ENCODE results near the gene S100PBP. TPM values are rescaled to one million over a fixed set of nuclear protein-coding genes. Genes with fewer than 3 reads are reported as not detected.

Gene S100PBP
- total and polyA plus RNA-seq, 10 donors: 15.5 to 76.3 (median 52.0) TPM

DNA sequence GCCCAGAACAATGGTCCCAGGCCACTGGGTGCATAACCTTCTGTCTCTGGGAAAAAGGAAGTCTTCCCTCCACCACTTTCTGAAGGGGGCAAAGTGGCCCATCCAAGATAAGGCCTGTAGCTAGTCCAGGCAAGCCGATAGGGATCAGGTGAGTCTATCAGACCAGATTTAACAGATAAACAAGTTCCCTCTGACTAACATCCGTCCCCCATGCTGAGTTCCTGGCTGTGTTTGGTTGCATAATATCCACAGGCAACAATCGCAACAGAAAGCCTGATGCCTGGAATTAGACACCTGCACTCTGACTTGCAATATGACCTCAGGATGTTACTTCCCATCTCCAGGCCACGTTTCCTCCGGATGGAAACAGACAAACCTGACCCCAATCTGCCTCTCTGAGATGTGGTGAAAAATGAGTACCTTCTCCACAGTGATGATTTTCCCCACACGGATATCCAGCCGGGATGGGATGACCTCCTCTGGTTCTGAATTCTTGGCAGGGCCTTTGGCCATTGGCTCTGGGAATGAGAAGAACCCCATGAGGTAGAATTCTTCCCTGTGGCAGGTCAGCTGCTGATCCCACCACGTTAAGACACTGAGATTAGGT is 36.7 kb upstream of the S100PBP start:
- TF ChIP-seq POLR2AphosphoS5 (IDR thresholded peaks at IDR 0.05) (no peak), POLR2A (IDR thresholded peaks at IDR 0.05) (no peak)
- TF ChIP-seq, protein P1, sequence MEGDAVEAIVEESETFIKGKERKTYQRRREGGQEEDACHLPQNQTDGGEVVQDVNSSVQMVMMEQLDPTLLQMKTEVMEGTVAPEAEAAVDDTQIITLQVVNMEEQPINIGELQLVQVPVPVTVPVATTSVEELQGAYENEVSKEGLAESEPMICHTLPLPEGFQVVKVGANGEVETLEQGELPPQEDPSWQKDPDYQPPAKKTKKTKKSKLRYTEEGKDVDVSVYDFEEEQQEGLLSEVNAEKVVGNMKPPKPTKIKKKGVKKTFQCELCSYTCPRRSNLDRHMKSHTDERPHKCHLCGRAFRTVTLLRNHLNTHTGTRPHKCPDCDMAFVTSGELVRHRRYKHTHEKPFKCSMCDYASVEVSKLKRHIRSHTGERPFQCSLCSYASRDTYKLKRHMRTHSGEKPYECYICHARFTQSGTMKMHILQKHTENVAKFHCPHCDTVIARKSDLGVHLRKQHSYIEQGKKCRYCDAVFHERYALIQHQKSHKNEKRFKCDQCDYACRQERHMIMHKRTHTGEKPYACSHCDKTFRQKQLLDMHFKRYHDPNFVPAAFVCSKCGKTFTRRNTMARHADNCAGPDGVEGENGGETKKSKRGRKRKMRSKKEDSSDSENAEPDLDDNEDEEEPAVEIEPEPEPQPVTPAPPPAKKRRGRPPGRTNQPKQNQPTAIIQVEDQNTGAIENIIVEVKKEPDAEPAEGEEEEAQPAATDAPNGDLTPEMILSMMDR (IDR thresholded peaks at IDR 0.05 in 8 of 11, conservative IDR thresholded peaks at IDR 0.05 in 3 of 11): no peak
- no peak overlapping the region for H3K27ac ChIP-seq
- DNase-seq: no peak

DNA sequence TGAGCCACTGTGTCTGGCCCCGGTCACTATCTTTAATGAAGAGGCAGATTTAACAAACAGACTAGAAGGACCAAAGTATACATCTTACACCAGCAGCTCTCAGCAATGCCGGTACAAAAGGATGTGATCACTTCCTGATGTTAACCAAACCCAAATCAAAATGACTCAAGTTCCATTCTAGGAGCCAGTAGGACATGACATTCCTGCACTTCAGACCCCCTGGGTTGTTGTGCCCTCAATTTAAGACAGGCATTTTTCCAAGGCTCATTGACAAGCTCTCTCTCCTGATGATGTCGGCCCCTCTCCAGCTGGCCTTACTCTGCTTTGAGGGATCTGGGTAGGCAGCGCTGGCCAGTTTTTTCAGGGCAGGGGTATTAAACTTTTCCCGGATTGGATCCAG is 35.4 kb upstream of the S100PBP start:
- Histone ChIP-seq H3K9me3 (no peaks in the 10 kb centered on the region), H3K4me1 (peaks cover 0 to 4% (median 0%) of the 10 kb centered on the region in 6 donors), H3K36me3 (peaks cover 6 to 100% (median 96%) of the 10 kb centered on the region in 6 donors), H3K4me3 (no peak overlapping the region), H3K27me3 (replicated peaks in 1 of 7) (no peaks in the 10 kb centered on the region), H3K27ac (no peak overlapping the region)
- no peak for DNase-seq
- intact Hi-C loops (cut with DNase I; ENCODE audit: low total_unique reads): no loop called here
- TF ChIP-seq, protein P1 (IDR thresholded peaks at IDR 0.05 in 8 of 11, conservative IDR thresholded peaks at IDR 0.05 in 3 of 11): no peak
- TF ChIP-seq POLR2A (IDR thresholded peaks at IDR 0.05) (no peak), POLR2AphosphoS5 (IDR thresholded peaks at IDR 0.05) (no peak)
- WGBS, 5 donors: 84 to 91% (median 87%) methylated on average over 5 of the region's 5 CpGs

More for the DNA sequence above, 36.7 kb upstream of the S100PBP start:
- Histone ChIP-seq H3K36me3 (peaks cover 6 to 100% (median 96%) of the 10 kb centered on the region in 6 donors), H3K9me3 (no peaks in the 10 kb centered on the region), H3K4me3 (no peak overlapping the region), H3K27me3 (replicated peaks in 1 of 7) (no peaks in the 10 kb centered on the region), H3K4me1 (peaks cover 0 to 2% (median 0%) of the 10 kb centered on the region in 6 donors)
- 75 to 90% (median 77%) methylated on average over 8 of the region's 8 CpGs for WGBS, 5 donors
- intact Hi-C loops (cut with DNase I; ENCODE audit: low total_unique reads): no loop called here

DNA sequence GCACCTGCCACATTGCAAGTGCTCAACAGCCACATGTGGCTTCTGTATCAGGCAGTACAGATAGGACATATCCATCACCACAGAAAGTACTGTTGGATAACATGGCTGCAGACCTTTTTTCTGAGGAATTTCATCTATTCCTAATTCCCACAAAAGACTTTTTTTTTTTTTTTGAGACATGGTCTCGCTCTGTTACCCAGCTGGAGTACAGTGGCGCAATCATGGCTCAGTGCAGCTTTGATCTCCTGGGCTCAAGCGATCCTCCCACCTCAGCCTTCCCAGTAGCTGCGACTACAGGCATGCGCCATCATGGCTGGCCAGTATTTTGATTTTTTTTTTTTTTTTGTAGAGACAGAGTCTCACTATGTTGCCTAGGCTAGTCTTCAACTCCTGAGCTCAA is 33.6 kb upstream of the S100PBP start:
- Histone ChIP-seq H3K4me1 (peaks cover 0 to 6% (median 0%) of the 10 kb centered on the region in 6 donors), H3K27me3 (replicated peaks in 1 of 7) (no peaks in the 10 kb centered on the region), H3K36me3 (peaks cover 6 to 100% (median 90%) of the 10 kb centered on the region in 6 donors), H3K27ac (no peak overlapping the region), H3K4me3 (no peak overlapping the region), H3K9me3 (no peaks in the 10 kb centered on the region)
- TF ChIP-seq, protein P1 (IDR thresholded peaks at IDR 0.05 in 8 of 11, conservative IDR thresholded peaks at IDR 0.05 in 3 of 11): no peak
- TF ChIP-seq POLR2AphosphoS5 (IDR thresholded peaks at IDR 0.05) (no peak), POLR2A (IDR thresholded peaks at IDR 0.05) (no peak)
- intact Hi-C loops (cut with DNase I; ENCODE audit: low total_unique reads): no loop called here
- DNase-seq: no peak
- WGBS, 5 donors: 95 to 98% (median 97%) methylated on average over 5 of the region's 5 CpGs

DNA sequence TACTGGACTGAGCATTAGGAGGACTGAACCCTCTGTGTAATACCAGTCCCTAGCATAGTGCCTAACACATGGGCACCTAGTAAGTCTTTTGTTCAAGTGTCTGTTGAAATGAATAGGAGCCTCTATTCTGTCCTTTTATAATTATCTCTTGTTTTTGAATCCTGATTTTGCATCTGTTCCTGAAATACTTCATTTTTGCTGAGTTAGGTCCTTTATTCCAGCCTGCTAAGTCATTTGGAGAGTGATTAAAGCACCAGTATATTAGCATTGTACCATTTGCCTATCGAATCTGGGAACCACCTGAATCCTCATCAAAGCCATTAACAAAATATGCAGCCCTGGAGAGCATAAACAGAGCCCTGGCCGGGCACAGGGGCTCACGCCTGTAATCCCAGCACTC is 32.6 kb upstream of the S100PBP start:
- no peak overlapping the region for H3K27ac ChIP-seq
- no peak for DNase-seq
- H3K9me3 ChIP-seq: no peaks in the 10 kb centered on the region
- no peak for TF ChIP-seq POLR2A (IDR thresholded peaks at IDR 0.05)
- TF ChIP-seq POLR2AphosphoS5 (IDR thresholded peaks at IDR 0.05): no peak
- TF ChIP-seq, protein P1 (IDR thresholded peaks at IDR 0.05 in 8 of 11, conservative IDR thresholded peaks at IDR 0.05 in 3 of 11): no peak
- H3K4me1 ChIP-seq: peaks cover 0 to 6% (median 0%) of the 10 kb centered on the region in 6 donors
- no peak overlapping the region for H3K4me3 ChIP-seq
- 95 to 98% (median 96%) methylated on average over 3 of the region's 3 CpGs for WGBS, 5 donors
- H3K27me3 ChIP-seq (replicated peaks in 1 of 7): no peaks in the 10 kb centered on the region
- peaks cover 2 to 100% (median 90%) of the 10 kb centered on the region in 6 donors for H3K36me3 ChIP-seq
- intact Hi-C loops (cut with DNase I; ENCODE audit: low total_unique reads): no loop called here
